ENCODE measurements around the gene FEM1A. TPM values are rescaled to one million over a fixed set of nuclear protein-coding genes. Genes with fewer than 3 reads are reported as not detected.

FEM1A gene
- total and polyA plus RNA-seq, 2 of the 13 experiments (the other 11 are each of a cell fraction or from before 2014, with no cell fraction given) = 3.2 to 10.8 TPM

DNA sequence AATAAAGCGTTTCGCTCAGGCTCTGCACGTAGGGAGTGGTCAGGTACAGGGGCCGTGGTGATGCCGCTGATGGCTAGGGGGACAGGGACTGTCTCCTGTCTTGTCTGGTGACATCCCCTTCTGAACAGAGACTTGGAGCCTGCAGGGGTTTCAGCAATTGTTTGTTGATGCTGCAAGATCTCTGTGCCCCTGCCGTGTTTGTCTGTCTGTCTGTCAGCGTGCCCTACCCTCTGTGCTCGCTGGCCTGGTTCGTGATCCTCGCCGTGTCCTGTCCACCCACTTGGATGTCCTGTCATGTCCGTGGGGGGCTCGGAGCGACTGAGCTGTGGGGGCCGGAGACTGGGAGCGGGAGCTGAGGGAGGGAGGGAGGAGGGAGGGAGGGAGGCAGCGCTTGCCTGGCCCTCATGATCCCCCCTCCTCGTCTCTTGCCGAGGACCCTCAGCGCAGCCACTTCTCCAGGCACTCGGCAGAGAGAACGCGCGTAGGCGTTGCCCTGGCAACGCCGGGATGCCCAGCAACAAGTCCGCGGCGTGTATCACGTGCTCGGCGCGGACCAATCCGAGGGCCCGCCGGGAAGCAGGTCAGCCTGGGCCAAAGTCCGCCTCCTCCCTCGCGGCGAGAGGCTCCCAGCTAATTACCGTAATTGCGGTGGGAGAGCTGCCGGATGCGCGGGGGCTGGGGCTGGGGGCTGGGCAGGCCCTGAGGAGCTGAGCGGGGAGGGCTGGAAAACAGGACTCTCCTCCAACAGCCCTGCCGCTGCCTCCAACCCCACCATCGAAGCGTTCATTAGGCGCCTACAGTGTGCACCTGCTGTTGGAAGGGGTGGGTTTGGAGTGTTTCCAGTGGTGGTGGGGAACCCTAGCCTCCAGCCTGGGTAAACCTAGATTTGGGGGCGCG is 31.9 kb upstream of the FEM1A start (continued):
- TF ChIP-seq ZNF136 (CRISPR knock-in tag; IDR thresholded peaks at IDR 0.05; ENCODE audit: low read depth) (no peak), ZNF567 (CRISPR knock-in tag; IDR thresholded peaks at IDR 0.05; ENCODE audit: borderline replicate concordance) (no peak), HIC2 (CRISPR knock-in tag; IDR thresholded peaks at IDR 0.05; ENCODE audit: low read depth) (0 out of 2 replicates have a peak, but pooled peaks have one; percentile 25), ZNF33A (CRISPR knock-in tag; IDR thresholded peaks at IDR 0.05; ENCODE audit: borderline replicate concordance) (no peak), ARID5B (CRISPR knock-in tag; IDR thresholded peaks at IDR 0.05) (peak; percentile 64), GABPA (IDR thresholded peaks at IDR 0.05; ENCODE audit: low read depth, low read length) (no peak), GABPA (CRISPR knock-in tag; IDR thresholded peaks at IDR 0.05; ENCODE audit: low read depth) (peak; percentile 48; the same call in 1 of the 2 replicates), ZFP62 (CRISPR knock-in tag; IDR thresholded peaks at IDR 0.05) (no peak), ZNF687 (CRISPR knock-in tag; IDR thresholded peaks at IDR 0.05) (peak; percentile 81), PCBP2 (optimal IDR thresholded peaks at IDR 0.05; ENCODE audit: low read depth, low read length, poor library complexity, severe bottlenecking) (no peak), ZNF253 (CRISPR knock-in tag; IDR thresholded peaks at IDR 0.05; ENCODE audit: borderline replicate concordance) (no peak), RARA (CRISPR knock-in tag; IDR thresholded peaks at IDR 0.05) (peak; percentile 35; the same call in 1 of the 2 replicates), ZNF275 (CRISPR knock-in tag; IDR thresholded peaks at IDR 0.05; ENCODE audit: borderline replicate concordance) (no peak), ZBTB14 (CRISPR knock-in tag; IDR thresholded peaks at IDR 0.05) (no peak)
